Vagina (tissue), 2 donors: ENCODE results near the gene FAM117B. TPM values are rescaled to one million over a fixed set of nuclear protein-coding genes. Genes with fewer than 3 reads are reported as not detected.
"Not testable (repeated sequence)": the region's sequence is repeated elsewhere in the genome, so short reads cannot be mapped to it uniquely, and the experiment has no call there.

Source experiments
- DNase-seq, 2 donors: peaks; one replicate each; pipeline ENCODE4 v3.0.0-alpha.2; 2017; ENCODE audit errors: extremely low spot score in 2 of 2
- H3K27ac ChIP-seq: fragments of 200-600 bp; sonication (generic); one replicate; pipeline ENCODE4 v1.5.1; 2019
- H3K27me3 ChIP-seq: fragments of 200-600 bp; sonication (generic); one replicate; pipeline ENCODE4 v1.5.1; 2019
- H3K36me3 ChIP-seq, 2 donors: fragments of 200-600 bp; sonication (generic); one replicate each; pipeline ENCODE4 v1.5.1; 2017 to 2019
- H3K4me1 ChIP-seq: fragments of 200-600 bp; sonication (generic); one replicate; pipeline ENCODE4 v1.5.1; 2019
- H3K4me3 ChIP-seq, 2 donors: fragments of 200-600 bp; sonication (generic); 1 replicate in 1 of 2; 2 replicates in 1 of 2; pipeline ENCODE4 v1.5.1; 2016 to 2019
- H3K9me3 ChIP-seq: fragments of 200-600 bp; sonication (generic); one replicate; pipeline ENCODE4 v1.5.1; 2019
- POLR2A ChIP-seq, 2 donors: fragments of 450-650 bp; IDR thresholded peaks; one replicate each; pipeline ENCODE4 v1.6.1; 2017; ENCODE audit warnings: antibody characterized with exemption in 2 of 2, mild to moderate bottlenecking in 2 of 2, moderate library complexity in 2 of 2
- POLR2AphosphoS5 ChIP-seq, 2 donors: sonication (generic); formaldehyde crosslinking; IDR thresholded peaks; one replicate each; pipeline ENCODE4 v1.9.0; 2017; ENCODE audit warnings: antibody characterized with exemption in 2 of 2, mild to moderate bottlenecking in 2 of 2, low read depth in 1 of 2; ENCODE audit not compliant: insufficient read depth in 1 of 2
- intact Hi-C: fragments of 100-400 bp; cut with DNase I; formaldehyde crosslinking; loops from one replicate; pipeline ENCODE4 v1.15.1; 2023
- total RNA-seq: library from RNA; depleted of rRNA; stranded (reverse); fragments of >200 nt; gene quantifications from one replicate; pipeline ENCODE4 v1.2.3, GENCODE V29; 2016
- TF ChIP-seq, protein P1 (sequence below), 3 experiments: fragments of 450-650 bp in 2 of 3; fragments of 200-600 bp in 1 of 3; sonication (generic) in 1 of 3; IDR thresholded peaks; one replicate each; pipeline ENCODE4 v1.5.1; 2017 to 2019; ENCODE audit warnings: antibody characterized with exemption in 3 of 3, mild to moderate bottlenecking in 2 of 3, moderate library complexity in 2 of 3

Gene FAM117B
- total RNA-seq, 1 donor from 2014 or later: 13.5 TPM

DNA sequence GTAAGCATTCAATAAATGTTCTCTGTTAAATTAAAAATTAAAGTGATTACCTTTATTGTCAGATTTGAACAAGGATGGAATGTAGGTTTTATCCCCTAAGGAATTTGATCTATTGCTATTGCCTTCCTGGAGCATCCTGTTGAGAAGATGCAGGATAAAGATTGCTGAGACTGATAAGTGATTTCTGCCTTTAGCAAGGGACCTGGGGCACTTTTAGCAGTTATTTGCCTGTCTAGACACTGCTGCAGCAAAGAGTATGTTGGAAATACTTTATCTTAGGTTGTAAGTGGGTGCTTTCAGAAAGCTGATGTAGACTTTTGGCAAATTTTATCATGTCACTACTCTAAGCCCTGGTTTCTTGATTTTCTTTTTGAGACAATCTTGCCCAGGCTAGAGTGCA, 69.5 kb downstream of the FAM117B start:
- intact Hi-C loops: no loop called here
- no peak for TF ChIP-seq POLR2A (IDR thresholded peaks at IDR 0.05)
- TF ChIP-seq POLR2AphosphoS5 (IDR thresholded peaks at IDR 0.05; ENCODE audit: insufficient read depth in 1 of 2, low read depth in 1 of 2): no peak
- TF ChIP-seq, protein P1, sequence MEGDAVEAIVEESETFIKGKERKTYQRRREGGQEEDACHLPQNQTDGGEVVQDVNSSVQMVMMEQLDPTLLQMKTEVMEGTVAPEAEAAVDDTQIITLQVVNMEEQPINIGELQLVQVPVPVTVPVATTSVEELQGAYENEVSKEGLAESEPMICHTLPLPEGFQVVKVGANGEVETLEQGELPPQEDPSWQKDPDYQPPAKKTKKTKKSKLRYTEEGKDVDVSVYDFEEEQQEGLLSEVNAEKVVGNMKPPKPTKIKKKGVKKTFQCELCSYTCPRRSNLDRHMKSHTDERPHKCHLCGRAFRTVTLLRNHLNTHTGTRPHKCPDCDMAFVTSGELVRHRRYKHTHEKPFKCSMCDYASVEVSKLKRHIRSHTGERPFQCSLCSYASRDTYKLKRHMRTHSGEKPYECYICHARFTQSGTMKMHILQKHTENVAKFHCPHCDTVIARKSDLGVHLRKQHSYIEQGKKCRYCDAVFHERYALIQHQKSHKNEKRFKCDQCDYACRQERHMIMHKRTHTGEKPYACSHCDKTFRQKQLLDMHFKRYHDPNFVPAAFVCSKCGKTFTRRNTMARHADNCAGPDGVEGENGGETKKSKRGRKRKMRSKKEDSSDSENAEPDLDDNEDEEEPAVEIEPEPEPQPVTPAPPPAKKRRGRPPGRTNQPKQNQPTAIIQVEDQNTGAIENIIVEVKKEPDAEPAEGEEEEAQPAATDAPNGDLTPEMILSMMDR (IDR thresholded peaks at IDR 0.05): no peak

GRCh38 chr2:202705446-202706020, 70.8 kb downstream of the FAM117B start:
- intact Hi-C loops: no loop called here
- no peaks in the 10 kb centered on the region for H3K36me3 ChIP-seq
- no peak for DNase-seq
- no peaks in the 10 kb centered on the region for H3K27me3 ChIP-seq
- no peaks in the 10 kb centered on the region for H3K4me1 ChIP-seq
- H3K9me3 ChIP-seq: no peaks in the 10 kb centered on the region
- H3K4me3 ChIP-seq: no peak overlapping the region
- no peak overlapping the region for H3K27ac ChIP-seq
- TF ChIP-seq POLR2AphosphoS5 (IDR thresholded peaks at IDR 0.05; ENCODE audit: insufficient read depth in 1 of 2, low read depth in 1 of 2) (no peak), POLR2A (IDR thresholded peaks at IDR 0.05) (no peak)
- TF ChIP-seq, protein P1 (IDR thresholded peaks at IDR 0.05): no peak

More for the DNA sequence above, 69.5 kb downstream of the FAM117B start:
- Histone ChIP-seq H3K27me3 (no peaks in the 10 kb centered on the region), H3K9me3 (no peaks in the 10 kb centered on the region), H3K4me1 (no peaks in the 10 kb centered on the region), H3K4me3 (no peak overlapping the region), H3K36me3 (no peaks in the 10 kb centered on the region), H3K27ac (no peak overlapping the region)
- no peak for DNase-seq

DNA sequence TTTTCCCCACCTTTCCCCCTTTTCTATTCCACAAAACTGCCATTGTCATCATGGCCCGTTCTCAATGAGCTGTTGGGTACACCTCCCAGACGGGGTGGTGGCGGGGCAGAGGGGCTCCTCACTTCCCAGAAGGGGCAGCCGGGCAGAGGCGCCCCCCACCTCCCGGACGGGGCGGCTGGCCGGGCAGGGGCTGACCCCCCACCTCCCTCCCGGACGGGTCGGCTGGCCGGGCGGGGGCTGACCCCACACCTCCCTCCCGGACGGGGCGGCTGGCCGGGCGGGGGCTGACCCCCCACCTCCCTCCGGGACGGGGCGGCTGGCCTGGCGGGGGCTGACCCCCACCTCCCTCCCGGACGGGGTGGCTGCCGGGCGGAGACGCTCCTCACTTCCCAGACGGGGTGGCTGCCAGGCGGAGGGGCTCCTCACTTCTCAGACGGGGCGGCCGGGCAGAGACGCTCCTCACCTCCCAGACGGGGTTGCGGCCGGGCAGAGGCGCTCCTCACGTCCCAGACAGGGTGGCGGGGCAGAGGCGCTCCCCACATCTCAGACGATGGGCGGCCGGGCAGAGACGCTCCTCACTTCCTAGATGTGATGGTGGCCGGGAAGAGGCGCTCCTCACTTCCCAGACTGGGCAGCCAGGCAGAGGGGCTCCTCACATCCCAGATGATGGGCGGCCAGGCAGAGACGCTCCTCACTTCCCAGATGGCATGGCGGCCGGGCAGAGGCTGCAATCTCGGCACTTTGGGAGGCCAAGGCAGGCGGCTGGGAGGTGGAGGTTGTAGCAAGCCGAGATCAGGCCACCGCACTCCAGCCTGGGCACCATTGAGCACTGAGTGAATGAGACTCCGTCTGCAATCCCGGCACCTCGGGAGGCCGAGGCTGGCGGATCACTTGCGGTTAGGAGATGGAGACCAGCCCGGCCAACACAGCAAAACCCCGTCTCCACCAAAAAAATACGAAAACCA, 80.5 kb downstream of the FAM117B start:
- intact Hi-C loops: not testable (repeated sequence)

DNA sequence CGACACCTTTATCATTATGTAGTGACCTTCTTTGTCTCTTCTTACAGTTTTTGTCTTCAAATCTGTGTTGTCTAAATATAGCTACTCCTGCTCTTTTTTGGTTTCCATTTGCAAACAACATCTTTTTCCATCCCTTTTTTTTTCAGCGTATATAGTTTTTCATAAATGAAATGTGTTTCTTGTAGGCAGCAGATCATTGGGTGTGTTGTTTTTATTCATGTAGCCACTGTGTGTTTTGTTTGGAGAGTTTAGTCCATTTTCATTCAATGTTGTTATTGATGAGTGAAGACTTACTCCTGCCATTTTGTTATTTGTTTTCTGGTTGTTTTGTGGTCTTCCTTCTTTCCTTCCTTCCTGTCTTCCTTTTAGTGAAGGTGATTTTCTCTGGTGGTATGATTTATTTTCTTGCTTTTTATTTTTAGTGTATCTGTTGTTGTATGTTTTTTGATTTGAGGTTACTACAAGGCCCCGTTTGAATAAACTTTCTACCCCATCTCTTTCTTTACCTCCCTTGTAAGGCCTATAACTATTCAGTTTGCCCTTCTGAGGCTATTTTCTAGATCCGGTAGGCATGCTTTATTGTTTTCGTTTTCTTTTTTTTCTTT, 81.4 kb downstream of the FAM117B start:
- Histone ChIP-seq H3K4me1 (no peaks in the 10 kb centered on the region), H3K27ac (no peak overlapping the region), H3K4me3 (no peak overlapping the region), H3K36me3 (no peaks in the 10 kb centered on the region), H3K9me3 (no peaks in the 10 kb centered on the region), H3K27me3 (no peaks in the 10 kb centered on the region)
- intact Hi-C loops: no loop called here
- DNase-seq: no peak
- no peak for TF ChIP-seq POLR2AphosphoS5 (IDR thresholded peaks at IDR 0.05; ENCODE audit: insufficient read depth in 1 of 2, low read depth in 1 of 2)
- TF ChIP-seq, protein P1 (IDR thresholded peaks at IDR 0.05): no peak
- TF ChIP-seq POLR2A (IDR thresholded peaks at IDR 0.05): no peak

More for the DNA sequence above, 80.5 kb downstream of the FAM117B start:
- not testable (repeated sequence) for H3K4me3 ChIP-seq, H3K36me3 ChIP-seq, H3K27me3 ChIP-seq, H3K27ac ChIP-seq, DNase-seq, H3K9me3 ChIP-seq, H3K4me1 ChIP-seq

DNA sequence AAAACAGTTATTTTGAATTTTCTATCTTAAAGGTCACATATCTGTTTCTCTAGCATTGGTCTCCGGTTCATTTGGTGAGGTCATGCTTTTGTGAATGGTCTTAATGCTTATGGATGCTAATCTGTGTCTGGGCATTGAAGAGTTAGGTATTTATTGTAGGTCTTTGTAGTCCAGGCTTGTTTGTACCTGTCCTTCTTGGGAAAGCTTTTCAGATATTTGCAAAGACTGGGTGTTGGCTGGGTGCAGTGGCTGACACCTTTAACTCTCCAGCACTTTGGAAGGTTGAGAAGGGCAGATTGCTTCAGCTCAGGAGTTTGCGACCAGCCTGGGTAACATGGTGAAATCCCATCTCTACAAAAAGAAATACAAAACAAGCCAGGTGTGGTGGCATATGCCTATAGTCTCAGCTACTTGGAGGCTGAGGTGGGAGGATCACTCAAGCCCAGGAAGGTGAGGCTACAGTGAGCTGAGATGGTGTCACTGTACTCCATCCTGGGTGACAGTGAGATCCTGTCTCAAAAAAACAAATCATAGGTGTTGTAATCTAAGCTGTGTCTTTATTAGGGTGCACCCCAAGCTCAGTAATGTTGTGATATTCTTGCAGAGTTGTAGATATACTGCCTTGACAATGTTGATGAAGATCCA, 82.3 kb downstream of the FAM117B start:
- Histone ChIP-seq H3K4me3 (no peak overlapping the region), H3K27me3 (no peaks in the 10 kb centered on the region), H3K4me1 (no peaks in the 10 kb centered on the region), H3K9me3 (no peaks in the 10 kb centered on the region), H3K27ac (no peak overlapping the region), H3K36me3 (no peaks in the 10 kb centered on the region)
- TF ChIP-seq POLR2AphosphoS5 (IDR thresholded peaks at IDR 0.05; ENCODE audit: insufficient read depth in 1 of 2, low read depth in 1 of 2): no peak
- TF ChIP-seq, protein P1 (IDR thresholded peaks at IDR 0.05): no peak
- intact Hi-C loops: no loop called here
- no peak for DNase-seq
